SIG-M5 treated with dmso at 0.1 percent for 504 hours (cell line): ENCODE data around the gene OSM.

Source experiments
- DNase-seq: peaks from one replicate; lab custom pipeline; 2025; ENCODE audit not compliant: unreplicated experiment; lab: John Stamatoyannopoulos, UW

Gene OSM

GRCh38 chr22:30297991-30298701, 31.5 kb upstream of the OSM start:
- peak; percentile 67 for DNase-seq

DNA sequence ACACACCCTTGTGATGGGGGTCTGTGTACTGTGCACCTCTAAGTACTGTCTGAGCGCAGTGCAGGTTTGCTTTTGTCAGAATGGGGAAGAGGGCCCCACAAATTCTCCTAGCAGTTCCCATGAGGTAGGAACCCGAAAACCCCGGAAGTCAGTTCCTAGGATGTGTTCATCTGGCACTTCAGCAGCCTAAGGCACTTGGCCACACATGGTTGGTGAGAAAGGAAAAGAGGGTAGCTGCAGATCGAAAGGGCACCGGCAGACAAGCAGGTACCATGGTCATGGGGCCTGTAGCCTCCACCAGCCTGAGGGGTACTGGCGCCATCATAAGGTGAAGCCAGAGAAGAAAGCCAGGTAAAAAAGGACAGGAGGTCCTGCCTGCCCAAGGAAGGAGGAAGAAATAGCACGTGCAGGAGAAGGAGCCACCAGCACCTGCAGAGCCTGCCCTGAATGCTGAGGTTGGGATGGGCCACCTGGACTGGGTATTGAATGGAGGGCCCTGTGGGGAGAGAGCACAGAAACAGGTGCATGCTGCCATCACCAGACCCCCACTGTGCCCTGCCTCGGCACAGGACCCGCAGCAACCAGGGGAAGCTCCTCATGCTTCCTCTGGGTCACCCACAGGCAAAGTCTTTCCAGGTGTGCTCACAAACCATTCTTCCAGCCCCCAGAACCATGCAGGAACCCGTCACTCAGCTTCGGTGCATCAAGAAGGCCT, 30.8 kb upstream of the OSM start:
- no peak for DNase-seq

GRCh38 chr22:30296833-30297232, 30.2 kb upstream of the OSM start:
- no peak for DNase-seq

DNA sequence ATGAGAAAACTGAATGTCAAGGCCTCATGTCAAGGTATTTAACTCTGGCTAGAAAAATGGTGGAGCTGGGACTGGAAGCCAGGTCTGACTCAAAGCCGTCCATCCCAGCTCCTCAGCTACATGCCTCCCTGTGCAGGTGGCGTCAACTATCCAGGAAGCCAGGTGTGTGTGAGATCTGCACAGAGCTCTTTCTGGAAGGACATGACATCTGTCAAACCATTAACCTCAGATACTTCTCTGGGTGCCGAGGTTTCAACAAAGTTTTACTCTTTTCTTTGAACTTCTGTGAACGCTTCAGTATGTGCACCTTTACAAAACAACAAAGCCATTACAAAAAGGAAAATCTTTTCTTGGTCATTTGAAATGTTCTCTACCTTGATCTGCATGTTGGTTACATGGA, 29.7 kb upstream of the OSM start:
- no peak for DNase-seq

DNA sequence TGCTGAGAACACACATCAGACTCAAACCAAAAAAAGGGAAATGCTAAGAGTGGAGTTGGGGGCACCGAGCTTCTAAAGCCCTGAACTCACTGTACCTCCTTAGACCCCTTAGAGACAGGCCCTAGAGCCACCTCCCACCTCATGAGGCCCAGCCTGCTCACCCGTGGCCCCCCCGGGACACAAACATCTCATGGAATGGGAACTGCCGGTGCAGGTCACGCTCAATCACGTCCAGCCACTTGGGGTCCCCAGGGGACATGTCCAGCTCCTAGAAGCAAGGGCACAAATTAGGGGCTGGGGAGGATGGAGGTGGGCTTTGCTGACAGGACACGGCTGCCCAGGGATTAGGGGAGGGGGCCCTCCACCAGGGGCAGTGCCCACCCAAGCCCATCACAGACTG, 28.9 kb upstream of the OSM start:
- DNase-seq, result no peak

DNA sequence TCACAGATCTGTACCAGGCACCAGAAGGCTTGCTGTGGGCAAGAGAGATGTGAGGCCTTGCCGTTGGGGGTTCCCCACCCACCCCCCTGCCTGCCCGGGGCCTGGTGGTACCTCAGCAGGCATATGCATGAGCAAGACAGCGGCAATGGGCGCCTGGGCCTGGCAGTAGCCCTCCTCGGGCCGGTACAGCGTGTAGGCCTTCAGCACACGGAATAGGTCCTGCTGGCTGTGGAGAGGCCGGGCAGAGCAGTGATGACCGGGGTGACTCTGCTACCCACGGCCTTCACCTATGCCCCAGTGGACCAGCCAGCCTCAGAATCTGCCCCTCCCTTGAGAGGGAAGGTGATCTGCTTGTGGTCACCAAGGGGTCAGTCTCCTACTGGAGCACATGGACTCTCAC, 28.2 kb upstream of the OSM start:
- no peak for DNase-seq

- no peak for DNase-seq
These were observed 27.4 kb upstream of the OSM start for GRCh38 chr22:30294066-30294465.

DNA sequence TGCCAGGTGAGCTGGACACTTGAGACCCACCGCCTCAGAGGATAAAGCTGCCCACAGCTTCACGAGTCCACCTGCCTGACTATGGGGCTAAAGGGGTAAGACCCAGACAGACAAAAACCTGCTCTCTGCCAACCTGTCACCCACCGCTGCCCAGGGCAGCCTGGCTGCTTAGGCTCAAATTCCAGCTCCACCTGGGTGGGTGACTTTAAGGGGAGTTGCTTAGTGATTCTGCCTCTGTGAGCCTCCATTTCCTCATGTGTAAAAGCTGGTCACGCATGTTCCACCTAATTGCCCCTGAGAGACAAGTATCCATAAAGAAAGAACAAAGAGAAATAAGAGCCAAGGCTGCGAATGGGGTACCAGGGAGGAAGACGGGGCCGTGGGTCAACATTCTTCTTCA, 26.4 kb upstream of the OSM start:
- DNase-seq, result no peak

- no peak for DNase-seq
These were observed 25.7 kb upstream of the OSM start for GRCh38 chr22:30292069-30292970.

DNA sequence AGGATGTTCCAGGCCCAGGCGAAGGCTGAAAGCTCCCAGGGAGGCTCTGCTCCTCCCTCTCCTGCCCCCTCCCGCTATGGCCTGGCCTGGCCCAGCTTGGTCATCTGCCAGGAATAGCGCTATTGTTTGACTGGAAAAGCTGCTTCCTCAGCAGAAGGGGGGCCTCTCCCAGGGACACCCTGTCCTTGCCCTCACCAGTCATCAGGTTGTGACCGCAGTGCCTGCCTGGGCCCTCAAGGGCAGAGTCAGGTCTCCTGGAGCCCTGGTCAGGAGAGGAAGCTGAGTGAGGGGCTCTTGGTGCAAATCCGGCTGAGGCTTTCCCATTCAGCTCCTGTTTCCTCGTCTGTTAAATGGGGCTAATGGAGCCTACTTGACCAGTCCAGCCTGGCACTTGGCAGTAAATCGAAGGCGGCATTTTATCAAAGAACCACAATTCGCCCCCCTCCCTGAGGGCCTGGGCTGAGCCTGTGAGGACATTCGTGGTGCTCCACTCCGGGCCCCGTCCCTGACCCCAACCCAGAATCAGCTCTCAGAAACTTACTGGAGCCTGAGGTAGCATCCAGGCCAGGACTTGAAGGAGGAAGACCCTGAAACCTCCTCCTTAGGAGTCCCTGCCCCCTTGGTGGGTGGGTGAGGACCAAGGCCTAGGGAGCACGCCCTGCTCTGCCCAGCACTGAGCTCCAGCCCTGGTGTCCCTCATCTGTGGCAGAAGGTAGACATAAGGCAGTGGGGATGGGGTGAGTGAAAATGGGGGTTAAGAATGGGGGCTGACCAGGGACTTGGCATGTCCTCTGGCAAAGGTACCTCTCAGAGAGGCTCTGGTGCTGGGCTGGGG, 24.6 kb upstream of the OSM start:
- DNase-seq, result peak; percentile 15

- DNase-seq, result no peak
These were observed 23.8 kb upstream of the OSM start for GRCh38 chr22:30290342-30291057.

- DNase-seq, result no peak
These were observed 23.3 kb upstream of the OSM start for GRCh38 chr22:30289980-30290313.

- DNase-seq, result peak; percentile 94
These were observed 22.7 kb upstream of the OSM start, which contains the start of gene CASTOR1 for GRCh38 chr22:30289141-30289979. Gene CASTOR1, minus strand, starts transcription at chr22:30289505. Its CDS starts 8 bp downstream, at chr22:30289497.

DNA sequence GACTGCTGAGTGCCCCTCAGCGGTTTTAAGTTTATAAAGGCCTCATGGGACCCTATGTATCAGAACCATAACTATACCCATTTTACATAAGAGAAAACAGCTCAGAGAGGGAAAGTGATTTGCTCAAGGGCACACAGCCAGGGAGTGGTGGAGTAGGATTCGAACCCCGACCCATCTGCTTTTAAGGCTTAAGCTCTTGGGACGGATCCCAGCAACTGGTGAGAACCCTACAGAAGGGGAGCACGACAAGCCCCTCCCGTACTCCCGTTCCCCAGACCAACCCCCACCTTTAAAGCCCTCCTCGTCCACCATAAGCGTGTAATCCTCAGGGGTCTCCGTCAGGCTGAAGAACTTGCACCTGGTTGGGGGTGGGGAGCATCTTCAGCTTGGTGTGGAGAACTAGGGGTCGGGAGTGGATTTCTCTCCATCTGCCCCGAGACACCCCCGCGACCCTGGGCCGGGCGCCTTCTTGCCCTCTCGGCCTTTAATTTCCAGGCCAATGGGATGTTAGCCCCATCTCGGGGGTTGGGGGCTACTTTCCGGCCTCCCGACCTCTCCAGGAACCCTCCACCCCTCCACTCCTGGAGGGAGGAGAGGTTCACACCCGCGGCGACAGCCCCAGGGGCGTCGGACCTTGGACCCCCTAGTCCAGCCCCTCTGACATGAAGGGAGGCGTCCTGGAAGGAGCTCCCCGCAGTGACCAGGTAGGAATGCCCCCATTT, 21.9 kb upstream of the OSM start:
- DNase-seq, result no peak

DNA sequence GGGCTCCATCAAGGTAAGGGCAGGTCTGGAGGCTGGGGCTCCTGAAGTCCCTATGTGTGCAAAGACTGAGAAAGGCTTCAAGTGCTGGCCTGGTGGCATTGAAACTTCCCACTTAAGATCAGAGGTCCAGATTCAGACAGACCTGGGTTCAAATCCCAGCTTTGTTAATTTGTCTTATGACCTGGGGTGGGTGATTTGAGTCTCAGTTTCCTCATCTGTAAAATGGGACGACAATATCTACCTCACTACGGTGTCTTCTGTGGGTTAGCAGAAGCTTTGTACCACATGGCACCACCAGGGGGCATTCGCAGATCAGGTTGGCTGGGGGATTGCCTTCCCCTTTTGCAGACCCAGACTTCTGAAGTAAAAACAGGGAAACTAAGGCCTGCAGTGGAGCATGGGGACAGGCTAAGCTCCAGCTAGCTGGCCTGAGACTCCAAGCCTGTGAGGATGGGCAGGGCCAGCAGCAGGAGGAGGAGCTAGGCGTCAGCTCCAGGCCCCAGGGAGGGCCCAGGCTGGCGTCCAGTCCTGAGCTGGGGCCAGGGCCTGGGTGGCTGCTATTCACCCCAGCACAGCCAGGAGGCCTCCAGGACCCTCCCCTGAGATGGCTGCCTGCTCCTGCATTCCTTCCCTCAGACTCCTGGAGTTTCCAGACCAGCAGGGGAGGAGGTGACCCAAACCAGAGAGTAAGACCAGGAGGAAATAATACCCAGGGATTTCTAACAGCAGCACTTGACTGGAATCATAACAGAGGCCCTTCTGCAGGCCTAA, 21.2 kb upstream of the OSM start:
- DNase-seq, result peak; percentile 74

GRCh38 chr22:30286813-30287647, 20.4 kb upstream of the OSM start:
- DNase-seq, result peak; percentile 7

- DNase-seq, result no peak
These were observed 19.7 kb upstream of the OSM start for GRCh38 chr22:30286331-30286730.
